ENCODE results near the gene TNS3. TPM values are rescaled to one million over a fixed set of nuclear protein-coding genes. Genes with fewer than 3 reads are reported as not detected.
A peak's percentile ranks its signal among the peaks of the same experiment; 100 is the strongest.

TNS3 gene
- total and polyA plus RNA-seq, 2 of the 13 experiments (the other 11 are each of a cell fraction or from before 2014, with no cell fraction given): 52.9 to 55.7 TPM

DNA sequence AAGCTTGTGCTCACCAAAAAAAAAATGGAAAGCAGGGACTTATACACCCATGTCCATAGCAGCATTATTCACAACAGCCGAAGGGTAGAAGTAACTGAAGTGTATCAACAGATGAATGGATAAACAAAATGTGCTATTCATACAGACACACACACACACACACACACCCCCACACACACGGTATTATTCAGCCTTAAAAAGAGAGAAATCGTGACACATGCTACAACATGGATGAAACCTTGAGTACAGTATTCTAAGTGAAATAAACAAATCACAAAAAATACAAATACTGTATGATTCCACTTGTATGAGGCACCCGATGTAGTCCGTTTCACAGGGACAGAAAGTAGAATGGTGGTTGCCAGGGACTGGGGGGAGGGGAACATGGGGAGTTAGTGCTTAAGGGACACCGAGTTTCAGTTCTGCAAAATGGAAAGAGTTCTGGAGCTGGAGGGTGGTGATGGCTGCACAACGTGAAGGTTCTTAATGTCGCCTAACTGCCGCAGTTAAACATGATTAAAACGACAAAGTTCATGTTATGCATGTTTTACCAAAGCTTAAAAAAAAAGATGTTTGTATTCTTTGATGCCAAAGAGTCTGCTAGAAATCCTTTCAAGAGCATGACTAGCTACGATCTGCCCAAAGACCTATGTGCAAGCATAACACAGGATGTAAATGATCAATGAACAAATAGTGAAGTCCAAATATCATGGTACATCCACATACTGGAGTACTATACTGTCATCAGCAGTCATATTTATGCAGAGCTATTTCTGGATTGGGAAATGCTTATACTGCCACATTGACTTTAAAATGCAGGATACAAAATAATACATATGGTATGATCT lies 7.2 kb downstream of the TNS3 start (continued):
- TF ChIP-seq, protein P1, sequence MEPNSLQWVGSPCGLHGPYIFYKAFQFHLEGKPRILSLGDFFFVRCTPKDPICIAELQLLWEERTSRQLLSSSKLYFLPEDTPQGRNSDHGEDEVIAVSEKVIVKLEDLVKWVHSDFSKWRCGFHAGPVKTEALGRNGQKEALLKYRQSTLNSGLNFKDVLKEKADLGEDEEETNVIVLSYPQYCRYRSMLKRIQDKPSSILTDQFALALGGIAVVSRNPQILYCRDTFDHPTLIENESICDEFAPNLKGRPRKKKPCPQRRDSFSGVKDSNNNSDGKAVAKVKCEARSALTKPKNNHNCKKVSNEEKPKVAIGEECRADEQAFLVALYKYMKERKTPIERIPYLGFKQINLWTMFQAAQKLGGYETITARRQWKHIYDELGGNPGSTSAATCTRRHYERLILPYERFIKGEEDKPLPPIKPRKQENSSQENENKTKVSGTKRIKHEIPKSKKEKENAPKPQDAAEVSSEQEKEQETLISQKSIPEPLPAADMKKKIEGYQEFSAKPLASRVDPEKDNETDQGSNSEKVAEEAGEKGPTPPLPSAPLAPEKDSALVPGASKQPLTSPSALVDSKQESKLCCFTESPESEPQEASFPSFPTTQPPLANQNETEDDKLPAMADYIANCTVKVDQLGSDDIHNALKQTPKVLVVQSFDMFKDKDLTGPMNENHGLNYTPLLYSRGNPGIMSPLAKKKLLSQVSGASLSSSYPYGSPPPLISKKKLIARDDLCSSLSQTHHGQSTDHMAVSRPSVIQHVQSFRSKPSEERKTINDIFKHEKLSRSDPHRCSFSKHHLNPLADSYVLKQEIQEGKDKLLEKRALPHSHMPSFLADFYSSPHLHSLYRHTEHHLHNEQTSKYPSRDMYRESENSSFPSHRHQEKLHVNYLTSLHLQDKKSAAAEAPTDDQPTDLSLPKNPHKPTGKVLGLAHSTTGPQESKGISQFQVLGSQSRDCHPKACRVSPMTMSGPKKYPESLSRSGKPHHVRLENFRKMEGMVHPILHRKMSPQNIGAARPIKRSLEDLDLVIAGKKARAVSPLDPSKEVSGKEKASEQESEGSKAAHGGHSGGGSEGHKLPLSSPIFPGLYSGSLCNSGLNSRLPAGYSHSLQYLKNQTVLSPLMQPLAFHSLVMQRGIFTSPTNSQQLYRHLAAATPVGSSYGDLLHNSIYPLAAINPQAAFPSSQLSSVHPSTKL (CRISPR knock-in tag; IDR thresholded peaks at IDR 0.05): peak; percentile 42
- TF ChIP-seq SAP130 (CRISPR knock-in tag; IDR thresholded peaks at IDR 0.05; ENCODE audit: low read depth) (peak; percentile 50; the same call in 1 of the 2 replicates), SOX5 (CRISPR knock-in tag; IDR thresholded peaks at IDR 0.05; ENCODE audit: borderline replicate concordance) (peak; percentile 50; the same call in 1 of the 2 replicates), GTF3A (CRISPR knock-in tag; conservative IDR thresholded peaks at IDR 0.05) (no peak), TARDBP (CRISPR knock-in tag; IDR thresholded peaks at IDR 0.05) (0 out of 2 replicates have a peak, but pooled peaks have one; percentile 43), KDM1A (CRISPR knock-in tag; IDR thresholded peaks at IDR 0.05) (0 out of 2 replicates have a peak, but pooled peaks have one; percentile 24), HDAC2 (CRISPR knock-in tag; IDR thresholded peaks at IDR 0.05) (peak; percentile 51), NFYB (CRISPR knock-in tag; IDR thresholded peaks at IDR 0.05) (no peak), NFIB (CRISPR knock-in tag; IDR thresholded peaks at IDR 0.05; ENCODE audit: borderline replicate concordance) (no peak), GATAD2A (CRISPR knock-in tag; IDR thresholded peaks at IDR 0.05) (peak; percentile 63; the same call in 1 of the 2 replicates), EP300 (IDR thresholded peaks at IDR 0.05; ENCODE audit: low read depth in 2 of 2, low read length in 2 of 2) (peak in 1 of 2 experiments; percentile 68; a peak in 1 of 4 replicates), EP300 (CRISPR knock-in tag; IDR thresholded peaks at IDR 0.05; ENCODE audit: borderline replicate concordance) (peak; percentile 17; the same call in 1 of the 2 replicates)
- TF ChIP-seq, protein P2, sequence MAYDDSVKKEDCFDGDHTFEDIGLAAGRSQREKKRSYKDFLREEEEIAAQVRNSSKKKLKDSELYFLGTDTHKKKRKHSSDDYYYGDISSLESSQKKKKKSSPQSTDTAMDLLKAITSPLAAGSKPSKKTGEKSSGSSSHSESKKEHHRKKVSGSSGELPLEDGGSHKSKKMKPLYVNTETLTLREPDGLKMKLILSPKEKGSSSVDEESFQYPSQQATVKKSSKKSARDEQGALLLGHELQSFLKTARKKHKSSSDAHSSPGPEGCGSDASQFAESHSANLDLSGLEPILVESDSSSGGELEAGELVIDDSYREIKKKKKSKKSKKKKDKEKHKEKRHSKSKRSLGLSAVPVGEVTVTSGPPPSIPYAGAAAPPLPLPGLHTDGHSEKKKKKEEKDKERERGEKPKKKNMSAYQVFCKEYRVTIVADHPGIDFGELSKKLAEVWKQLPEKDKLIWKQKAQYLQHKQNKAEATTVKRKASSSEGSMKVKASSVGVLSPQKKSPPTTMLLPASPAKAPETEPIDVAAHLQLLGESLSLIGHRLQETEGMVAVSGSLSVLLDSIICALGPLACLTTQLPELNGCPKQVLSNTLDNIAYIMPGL (CRISPR knock-in tag; IDR thresholded peaks at IDR 0.05; ENCODE audit: borderline replicate concordance in 1 of 2, low read depth in 1 of 2): peak in 1 of 2 experiments; percentile 32; a peak in 1 of 4 replicates
- TF ChIP-seq, protein P3, sequence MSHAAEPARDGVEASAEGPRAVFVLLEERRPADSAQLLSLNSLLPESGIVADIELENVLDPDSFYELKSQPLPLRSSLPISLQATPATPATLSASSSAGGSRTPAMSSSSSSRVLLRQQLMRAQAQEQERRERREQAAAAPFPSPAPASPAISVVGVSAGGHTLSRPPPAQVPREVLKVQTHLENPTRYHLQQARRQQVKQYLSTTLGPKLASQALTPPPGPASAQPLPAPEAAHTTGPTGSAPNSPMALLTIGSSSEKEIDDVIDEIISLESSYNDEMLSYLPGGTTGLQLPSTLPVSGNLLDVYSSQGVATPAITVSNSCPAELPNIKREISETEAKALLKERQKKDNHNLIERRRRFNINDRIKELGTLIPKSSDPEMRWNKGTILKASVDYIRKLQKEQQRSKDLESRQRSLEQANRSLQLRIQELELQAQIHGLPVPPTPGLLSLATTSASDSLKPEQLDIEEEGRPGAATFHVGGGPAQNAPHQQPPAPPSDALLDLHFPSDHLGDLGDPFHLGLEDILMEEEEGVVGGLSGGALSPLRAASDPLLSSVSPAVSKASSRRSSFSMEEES (CRISPR knock-in tag; IDR thresholded peaks at IDR 0.05): peak; percentile 22; the same call in 1 of the 2 replicates
- TF ChIP-seq, protein P4, sequence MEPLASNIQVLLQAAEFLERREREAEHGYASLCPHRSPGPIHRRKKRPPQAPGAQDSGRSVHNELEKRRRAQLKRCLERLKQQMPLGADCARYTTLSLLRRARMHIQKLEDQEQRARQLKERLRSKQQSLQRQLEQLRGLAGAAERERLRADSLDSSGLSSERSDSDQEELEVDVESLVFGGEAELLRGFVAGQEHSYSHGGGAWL (CRISPR knock-in tag; IDR thresholded peaks at IDR 0.05): no peak
- TF ChIP-seq, protein P5, sequence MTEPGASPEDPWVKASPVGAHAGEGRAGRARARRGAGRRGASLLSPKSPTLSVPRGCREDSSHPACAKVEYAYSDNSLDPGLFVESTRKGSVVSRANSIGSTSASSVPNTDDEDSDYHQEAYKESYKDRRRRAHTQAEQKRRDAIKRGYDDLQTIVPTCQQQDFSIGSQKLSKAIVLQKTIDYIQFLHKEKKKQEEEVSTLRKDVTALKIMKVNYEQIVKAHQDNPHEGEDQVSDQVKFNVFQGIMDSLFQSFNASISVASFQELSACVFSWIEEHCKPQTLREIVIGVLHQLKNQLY (CRISPR knock-in tag; IDR thresholded peaks at IDR 0.05): peak; percentile 65; the same call in 1 of the 2 replicates
- TF ChIP-seq, protein P6, sequence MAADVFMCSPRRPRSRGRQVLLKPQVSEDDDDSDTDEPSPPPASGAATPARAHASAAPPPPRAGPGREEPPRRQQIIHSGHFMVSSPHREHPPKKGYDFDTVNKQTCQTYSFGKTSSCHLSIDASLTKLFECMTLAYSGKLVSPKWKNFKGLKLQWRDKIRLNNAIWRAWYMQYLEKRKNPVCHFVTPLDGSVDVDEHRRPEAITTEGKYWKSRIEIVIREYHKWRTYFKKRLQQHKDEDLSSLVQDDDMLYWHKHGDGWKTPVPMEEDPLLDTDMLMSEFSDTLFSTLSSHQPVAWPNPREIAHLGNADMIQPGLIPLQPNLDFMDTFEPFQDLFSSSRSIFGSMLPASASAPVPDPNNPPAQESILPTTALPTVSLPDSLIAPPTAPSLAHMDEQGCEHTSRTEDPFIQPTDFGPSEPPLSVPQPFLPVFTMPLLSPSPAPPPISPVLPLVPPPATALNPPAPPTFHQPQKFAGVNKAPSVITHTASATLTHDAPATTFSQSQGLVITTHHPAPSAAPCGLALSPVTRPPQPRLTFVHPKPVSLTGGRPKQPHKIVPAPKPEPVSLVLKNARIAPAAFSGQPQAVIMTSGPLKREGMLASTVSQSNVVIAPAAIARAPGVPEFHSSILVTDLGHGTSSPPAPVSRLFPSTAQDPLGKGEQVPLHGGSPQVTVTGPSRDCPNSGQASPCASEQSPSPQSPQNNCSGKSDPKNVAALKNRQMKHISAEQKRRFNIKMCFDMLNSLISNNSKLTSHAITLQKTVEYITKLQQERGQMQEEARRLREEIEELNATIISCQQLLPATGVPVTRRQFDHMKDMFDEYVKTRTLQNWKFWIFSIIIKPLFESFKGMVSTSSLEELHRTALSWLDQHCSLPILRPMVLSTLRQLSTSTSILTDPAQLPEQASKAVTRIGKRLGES (CRISPR knock-in tag; IDR thresholded peaks at IDR 0.05; ENCODE audit: borderline replicate concordance): no peak

All from HepG2 (cell line).